GM23338 (cell line): ENCODE results near the gene PSMB10.

Experiments used
- CREB1 ChIP-seq: fragments of 250-450 bp; sonication (Bioruptor Pico); IDR thresholded peaks from 2 replicates; pipeline ENCODE4 v1.5.0; 2020; ENCODE audit warnings: low read depth, mild to moderate bottlenecking, moderate library complexity
- CTCF ChIP-seq, 2 experiments: fragments of 200-600 bp in 1 of 2; sonication (generic) in 1 of 2; conservative IDR thresholded peaks; 2 replicates each; pipeline versions ENCODE4 v1.5.1 to v1.6.1; 2016 to 2017; ENCODE audit warnings: antibody characterized with exemption in 2 of 2, low read depth in 2 of 2, mild to moderate bottlenecking in 2 of 2, moderate library complexity in 1 of 2
- EZH2 ChIP-seq: fragments of 200-600 bp; sonication (generic); IDR thresholded peaks from one replicate; pipeline ENCODE4 v1.8.0; 2017; ENCODE audit warnings: antibody characterized with exemption, mild to moderate bottlenecking, low read depth; ENCODE audit not compliant: unreplicated experiment
- EZH2phosphoT487 ChIP-seq: fragments of 200-600 bp; sonication (generic); IDR thresholded peaks from one replicate; pipeline ENCODE4 v1.8.1; 2018; ENCODE audit warnings: antibody characterized with exemption; ENCODE audit not compliant: unreplicated experiment
- JUNB ChIP-seq: IDR thresholded peaks from one replicate; pipeline ENCODE4 v1.6.1; 2016; ENCODE audit warnings: antibody characterized with exemption; ENCODE audit not compliant: unreplicated experiment
- NANOG ChIP-seq: IDR thresholded peaks from 2 replicates; pipeline ENCODE4 v1.6.1; 2016; ENCODE audit warnings: antibody characterized with exemption, borderline replicate concordance
- POLR2AphosphoS5 ChIP-seq: IDR thresholded peaks from 2 replicates; pipeline ENCODE4 v1.6.1; 2016; ENCODE audit warnings: antibody characterized with exemption, low read depth
- REST ChIP-seq: IDR thresholded peaks from one replicate; pipeline ENCODE4 v1.6.1; 2018; ENCODE audit warnings: antibody characterized with exemption; ENCODE audit not compliant: unreplicated experiment
- STAT1 ChIP-seq: IDR thresholded peaks from one replicate; pipeline ENCODE4 v1.6.1; 2016; ENCODE audit warnings: antibody characterized with exemption; ENCODE audit not compliant: unreplicated experiment
- ZNF114 ChIP-seq: fragments of 250-450 bp; sonication (Bioruptor Pico); IDR thresholded peaks from 2 replicates; pipeline ENCODE4 v1.5.0; 2020; ENCODE audit warnings: mild to moderate bottlenecking, moderate library complexity
- ZNF331 ChIP-seq: fragments of 250-450 bp; sonication (Bioruptor Pico); IDR thresholded peaks from 2 replicates; pipeline ENCODE4 v1.5.0; 2020; ENCODE audit warnings: low read depth, mild to moderate bottlenecking, moderate library complexity
- TF ChIP-seq, protein P1 (sequence below): IDR thresholded peaks from 2 replicates; pipeline ENCODE4 v1.6.1; 2016; ENCODE audit warnings: antibody characterized with exemption
- TF ChIP-seq, protein P2 (sequence below): fragments of 250-450 bp; sonication (Bioruptor Pico); IDR thresholded peaks from 2 replicates; pipeline ENCODE4 v1.5.0; 2020; ENCODE audit warnings: mild to moderate bottlenecking, moderate library complexity

- TF ChIP-seq EZH2 (no peak), CTCF (conservative IDR thresholded peaks at IDR 0.05; ENCODE audit: low read depth in 2 of 2) (no peak), STAT1 (no peak), POLR2AphosphoS5 (no peak), JUNB (no peak), EZH2phosphoT487 (no peak), NANOG (no peak), CREB1 (CRISPR knock-in tag) (no peak), REST (no peak), ZNF114 (CRISPR knock-in tag) (no peak), ZNF331 (CRISPR knock-in tag) (no peak)
- TF ChIP-seq, protein P1, sequence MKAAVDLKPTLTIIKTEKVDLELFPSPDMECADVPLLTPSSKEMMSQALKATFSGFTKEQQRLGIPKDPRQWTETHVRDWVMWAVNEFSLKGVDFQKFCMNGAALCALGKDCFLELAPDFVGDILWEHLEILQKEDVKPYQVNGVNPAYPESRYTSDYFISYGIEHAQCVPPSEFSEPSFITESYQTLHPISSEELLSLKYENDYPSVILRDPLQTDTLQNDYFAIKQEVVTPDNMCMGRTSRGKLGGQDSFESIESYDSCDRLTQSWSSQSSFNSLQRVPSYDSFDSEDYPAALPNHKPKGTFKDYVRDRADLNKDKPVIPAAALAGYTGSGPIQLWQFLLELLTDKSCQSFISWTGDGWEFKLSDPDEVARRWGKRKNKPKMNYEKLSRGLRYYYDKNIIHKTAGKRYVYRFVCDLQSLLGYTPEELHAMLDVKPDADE, result no peak
- TF ChIP-seq, protein P2, sequence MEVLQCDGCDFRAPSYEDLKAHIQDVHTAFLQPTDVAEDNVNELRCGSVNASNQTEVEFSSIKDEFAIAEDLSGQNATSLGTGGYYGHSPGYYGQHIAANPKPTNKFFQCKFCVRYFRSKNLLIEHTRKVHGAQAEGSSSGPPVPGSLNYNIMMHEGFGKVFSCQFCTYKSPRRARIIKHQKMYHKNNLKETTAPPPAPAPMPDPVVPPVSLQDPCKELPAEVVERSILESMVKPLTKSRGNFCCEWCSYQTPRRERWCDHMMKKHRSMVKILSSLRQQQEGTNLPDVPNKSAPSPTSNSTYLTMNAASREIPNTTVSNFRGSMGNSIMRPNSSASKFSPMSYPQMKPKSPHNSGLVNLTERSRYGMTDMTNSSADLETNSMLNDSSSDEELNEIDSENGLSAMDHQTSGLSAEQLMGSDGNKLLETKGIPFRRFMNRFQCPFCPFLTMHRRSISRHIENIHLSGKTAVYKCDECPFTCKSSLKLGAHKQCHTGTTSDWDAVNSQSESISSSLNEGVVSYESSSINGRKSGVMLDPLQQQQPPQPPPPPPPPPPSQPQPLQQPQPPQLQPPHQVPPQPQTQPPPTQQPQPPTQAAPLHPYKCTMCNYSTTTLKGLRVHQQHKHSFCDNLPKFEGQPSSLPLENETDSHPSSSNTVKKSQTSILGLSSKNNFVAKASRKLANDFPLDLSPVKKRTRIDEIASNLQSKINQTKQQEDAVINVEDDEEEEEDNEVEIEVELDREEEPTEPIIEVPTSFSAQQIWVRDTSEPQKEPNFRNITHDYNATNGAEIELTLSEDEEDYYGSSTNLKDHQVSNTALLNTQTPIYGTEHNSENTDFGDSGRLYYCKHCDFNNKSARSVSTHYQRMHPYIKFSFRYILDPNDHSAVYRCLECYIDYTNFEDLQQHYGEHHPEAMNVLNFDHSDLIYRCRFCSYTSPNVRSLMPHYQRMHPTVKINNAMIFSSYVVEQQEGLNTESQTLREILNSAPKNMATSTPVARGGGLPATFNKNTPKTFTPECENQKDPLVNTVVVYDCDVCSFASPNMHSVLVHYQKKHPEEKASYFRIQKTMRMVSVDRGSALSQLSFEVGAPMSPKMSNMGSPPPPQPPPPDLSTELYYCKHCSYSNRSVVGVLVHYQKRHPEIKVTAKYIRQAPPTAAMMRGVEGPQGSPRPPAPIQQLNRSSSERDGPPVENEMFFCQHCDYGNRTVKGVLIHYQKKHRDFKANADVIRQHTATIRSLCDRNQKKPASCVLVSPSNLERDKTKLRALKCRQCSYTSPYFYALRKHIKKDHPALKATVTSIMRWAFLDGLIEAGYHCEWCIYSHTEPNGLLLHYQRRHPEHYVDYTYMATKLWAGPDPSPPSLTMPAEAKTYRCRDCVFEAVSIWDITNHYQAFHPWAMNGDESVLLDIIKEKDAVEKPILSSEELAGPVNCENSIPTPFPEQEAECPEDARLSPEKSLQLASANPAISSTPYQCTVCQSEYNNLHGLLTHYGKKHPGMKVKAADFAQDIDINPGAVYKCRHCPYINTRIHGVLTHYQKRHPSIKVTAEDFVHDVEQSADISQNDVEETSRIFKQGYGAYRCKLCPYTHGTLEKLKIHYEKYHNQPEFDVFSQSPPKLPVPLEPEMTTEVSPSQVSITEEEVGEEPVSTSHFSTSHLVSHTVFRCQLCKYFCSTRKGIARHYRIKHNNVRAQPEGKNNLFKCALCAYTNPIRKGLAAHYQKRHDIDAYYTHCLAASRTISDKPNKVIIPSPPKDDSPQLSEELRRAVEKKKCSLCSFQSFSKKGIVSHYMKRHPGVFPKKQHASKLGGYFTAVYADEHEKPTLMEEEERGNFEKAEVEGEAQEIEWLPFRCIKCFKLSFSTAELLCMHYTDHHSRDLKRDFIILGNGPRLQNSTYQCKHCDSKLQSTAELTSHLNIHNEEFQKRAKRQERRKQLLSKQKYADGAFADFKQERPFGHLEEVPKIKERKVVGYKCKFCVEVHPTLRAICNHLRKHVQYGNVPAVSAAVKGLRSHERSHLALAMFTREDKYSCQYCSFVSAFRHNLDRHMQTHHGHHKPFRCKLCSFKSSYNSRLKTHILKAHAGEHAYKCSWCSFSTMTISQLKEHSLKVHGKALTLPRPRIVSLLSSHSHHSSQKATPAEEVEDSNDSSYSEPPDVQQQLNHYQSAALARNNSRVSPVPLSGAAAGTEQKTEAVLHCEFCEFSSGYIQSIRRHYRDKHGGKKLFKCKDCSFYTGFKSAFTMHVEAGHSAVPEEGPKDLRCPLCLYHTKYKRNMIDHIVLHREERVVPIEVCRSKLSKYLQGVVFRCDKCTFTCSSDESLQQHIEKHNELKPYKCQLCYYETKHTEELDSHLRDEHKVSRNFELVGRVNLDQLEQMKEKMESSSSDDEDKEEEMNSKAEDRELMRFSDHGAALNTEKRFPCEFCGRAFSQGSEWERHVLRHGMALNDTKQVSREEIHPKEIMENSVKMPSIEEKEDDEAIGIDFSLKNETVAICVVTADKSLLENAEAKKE (CRISPR knock-in tag), result no peak
Measured at GRCh38 chr16:67946966-67947558, 10.4 kb upstream of the PSMB10 start.
